GM12878 (cell line): ENCODE measurements around the gene PCSK6. TPM values are rescaled to one million over a fixed set of nuclear protein-coding genes. Genes with fewer than 3 reads are reported as not detected.

ENCODE experiments used
- ATAC-seq: fragments of 200-7000 bp; cut with Tn5 transposase; 3 replicates; pipeline ENCODE4 v1.9.1; 2020; ENCODE audit warnings: mild to moderate bottlenecking, moderate library complexity
- BruUV-seq: library from RNA; stranded (reverse); fragments of 400-500 nt; replicated peaks from 2 replicates; lab custom pipeline; 2021; lab: Mats Ljungman, UMichigan
- CTCF ChIA-PET: fragments of 300-600 bp; sonication (Branson Sonifier 250); formaldehyde crosslinking; extraction: SDS; loops from one replicate; lab custom pipeline; 2021; ENCODE audit warnings: inconsistent platforms; lab: Yijun Ruan, JAX
- POLR2A ChIA-PET: fragments of 350-600 bp; formaldehyde crosslinking; extraction: SDS; loops from one replicate; lab custom pipeline; 2021; ENCODE audit warnings: inconsistent platforms; lab: Charles Lee
- RAD21 ChIA-PET: fragments of 300-600 bp; sonication (Branson Sonifier 250); formaldehyde crosslinking; loops from one replicate; lab custom pipeline; 2023; ENCODE audit warnings: antibody characterized with exemption; ENCODE audit not compliant: unreplicated experiment; lab: Charles Lee
- SMC1A ChIA-PET: fragments of 300-600 bp; sonication (Branson Sonifier 250); formaldehyde crosslinking; loops from one replicate; lab custom pipeline; 2023; ENCODE audit not compliant: unreplicated experiment, uncharacterized antibody; lab: Charles Lee
- DNase-seq: peaks from one replicate; pipeline ENCODE4 v3.0.0-alpha.2; 2011; ENCODE audit warnings: low read depth, low spot score
- FAIRE-seq: peaks from 3 replicates; lab custom pipeline; 2011; peaks lifted over from hg19 to GRCh38; lab: Jason Lieb, UNC
- H2AFZ ChIP-seq: 2 replicates; pipeline ENCODE4 v1.6.0; 2011; ENCODE audit warnings: low read depth, low read length, control low read depth; ENCODE audit not compliant: control insufficient read depth
- H3K27ac ChIP-seq: 2 replicates; pipeline ENCODE4 v1.5.1; 2011; ENCODE audit warnings: control low read depth; ENCODE audit not compliant: control insufficient read depth, insufficient read depth
- H3K27me3 ChIP-seq, 2 experiments: replicated peaks in 1 of 2; 2 replicates each; pipeline versions ENCODE4 v1.6.0 to v1.6.1; 2011; ENCODE audit warnings: low read length in 1 of 2; ENCODE audit not compliant: control insufficient read depth in 2 of 2, insufficient read depth in 2 of 2
- H3K36me3 ChIP-seq, 2 experiments: 2 replicates each; pipeline ENCODE4 v1.5.1; 2011; ENCODE audit warnings: low read length in 1 of 2; ENCODE audit not compliant: control insufficient read depth in 2 of 2, insufficient read depth in 2 of 2
- H3K4me1 ChIP-seq: 2 replicates; pipeline ENCODE4 v1.6.1; 2011; ENCODE audit warnings: mild to moderate bottlenecking, low read length, moderate library complexity, mixed read lengths; ENCODE audit not compliant: control insufficient read depth, insufficient read depth
- H3K4me2 ChIP-seq: 2 replicates; pipeline ENCODE4 v1.6.0; 2011; ENCODE audit warnings: control low read depth; ENCODE audit not compliant: control insufficient read depth, insufficient read depth
- H3K4me3 ChIP-seq: fragments of 200-600 bp; sonication (generic); 2 replicates; pipeline ENCODE4 v1.5.1; 2016
- H3K79me2 ChIP-seq: 2 replicates; pipeline ENCODE4 v1.6.0; 2011; ENCODE audit warnings: low read length; ENCODE audit not compliant: control insufficient read depth, insufficient read depth
- H3K9ac ChIP-seq: 2 replicates; pipeline ENCODE4 v1.8.0; 2011; ENCODE audit warnings: low read length, control low read depth, mixed read lengths; ENCODE audit not compliant: control insufficient read depth, insufficient read depth
- H3K9me3 ChIP-seq: replicated peaks from 3 replicates; pipeline ENCODE4 v1.5.1; 2011; ENCODE audit warnings: mild to moderate bottlenecking, low read length; ENCODE audit not compliant: control insufficient read depth, insufficient read depth
- H4K20me1 ChIP-seq: 2 replicates; pipeline ENCODE4 v1.6.0; 2011; ENCODE audit not compliant: control insufficient read depth, insufficient read depth
- IKZF2 ChIP-seq, 2 experiments: fragments of 450-650 bp; IDR thresholded peaks; 2 replicates each; pipeline ENCODE4 v1.6.1; 2017; ENCODE audit warnings: mild to moderate bottlenecking in 2 of 2, moderate library complexity in 2 of 2
- RB1 ChIP-seq: fragments of 450-650 bp; formaldehyde crosslinking; IDR thresholded peaks from 2 replicates; pipeline ENCODE4 v1.6.1; 2017; ENCODE audit warnings: mild to moderate bottlenecking, borderline replicate concordance
- SPI1 ChIP-seq: IDR thresholded peaks from 2 replicates; pipeline ENCODE4 v1.6.1; 2011; ENCODE audit warnings: low read depth, mild to moderate bottlenecking, low read length, moderate library complexity, borderline replicate concordance; ENCODE audit not compliant: insufficient read depth
- STAT1 ChIP-seq: fragments of 450-650 bp; conservative IDR thresholded peaks from 2 replicates; pipeline ENCODE4 v1.6.1; 2014; ENCODE audit warnings: antibody characterized with exemption, mild to moderate bottlenecking
- SUPT20H ChIP-seq: IDR thresholded peaks from 2 replicates; pipeline ENCODE4 v1.6.1; 2011; ENCODE audit warnings: low read depth, mild to moderate bottlenecking, low read length, moderate library complexity, borderline replicate concordance; ENCODE audit not compliant: control insufficient read depth
- WGBS: methylation state at CpG from one replicate; pipeline ENCODE4 v1.1.6; 2016; ENCODE audit warnings: low lambda C conversion rate; ENCODE audit not compliant: insufficient replicate concordance, insufficient coverage; ENCODE audit errors: missing lambda C conversion rate; 5-methylcytosine and 5-hydroxymethylcytosine counted together
- in situ Hi-C: fragments of 300-500 bp; cut with MboI; formaldehyde crosslinking; loops from 9 replicates; pipeline ENCODE4 v1.14.3; 2018; ENCODE audit warnings: mixed read lengths
- intact Hi-C: fragments of 100-400 bp; cut with micrococcal nuclease; formaldehyde crosslinking; loops from one replicate; pipeline ENCODE4 v1.14.2; 2022; ENCODE audit not compliant: unreplicated experiment
- polyA plus RNA-seq, 11 experiments: library from polyadenylated mRNA; depleted of rRNA in 4 of 11; unstranded in 6 of 11; stranded (reverse) in 5 of 11; fragments of >200 nt; fragmentation: Nextera tagmentation in 4 of 11; fragmentation: Illumina TruSeq in 1 of 11; extraction: Ambion mirVana in 4 of 11; extraction: Trizol in 1 of 11; gene quantifications; 1 replicate in 1 of 11; 2 replicates in 10 of 11; pipeline versions ENCODE4 v1.2.1 to v1.2.3, GENCODE V29; 2011 to 2016; ENCODE audit warnings: inconsistent platforms in 2 of 11, missing spikeins in 2 of 11, low read depth in 1 of 11
- total RNA-seq, 4 experiments: library from RNA; depleted of rRNA in 3 of 4; stranded (reverse); fragments of >200 nt in 3 of 4; fragmentation: Illumina TruSeq in 1 of 4; extraction: Trizol in 1 of 4; gene quantifications; 2 replicates each; pipeline versions ENCODE4 v1.2.1 to v1.2.3, GENCODE V29; 2013 to 2021
- TF ChIP-seq, protein P1 (sequence below): fragments of 450-650 bp; IDR thresholded peaks from 2 replicates; pipeline ENCODE4 v1.6.1; 2017; ENCODE audit warnings: mild to moderate bottlenecking, moderate library complexity
- TF ChIP-seq, protein P2 (sequence below): IDR thresholded peaks from 2 replicates; pipeline ENCODE4 v1.6.1; 2012; ENCODE audit warnings: low read depth, low read length, improper control_type of control experiment

The PCSK6 gene
- total and polyA plus RNA-seq, 10 of the 15 experiments (the other 5 are each of a cell fraction or from before 2014, with no cell fraction given): 0.19 to 0.67 (median 0.25) TPM; not detected in 4

DNA sequence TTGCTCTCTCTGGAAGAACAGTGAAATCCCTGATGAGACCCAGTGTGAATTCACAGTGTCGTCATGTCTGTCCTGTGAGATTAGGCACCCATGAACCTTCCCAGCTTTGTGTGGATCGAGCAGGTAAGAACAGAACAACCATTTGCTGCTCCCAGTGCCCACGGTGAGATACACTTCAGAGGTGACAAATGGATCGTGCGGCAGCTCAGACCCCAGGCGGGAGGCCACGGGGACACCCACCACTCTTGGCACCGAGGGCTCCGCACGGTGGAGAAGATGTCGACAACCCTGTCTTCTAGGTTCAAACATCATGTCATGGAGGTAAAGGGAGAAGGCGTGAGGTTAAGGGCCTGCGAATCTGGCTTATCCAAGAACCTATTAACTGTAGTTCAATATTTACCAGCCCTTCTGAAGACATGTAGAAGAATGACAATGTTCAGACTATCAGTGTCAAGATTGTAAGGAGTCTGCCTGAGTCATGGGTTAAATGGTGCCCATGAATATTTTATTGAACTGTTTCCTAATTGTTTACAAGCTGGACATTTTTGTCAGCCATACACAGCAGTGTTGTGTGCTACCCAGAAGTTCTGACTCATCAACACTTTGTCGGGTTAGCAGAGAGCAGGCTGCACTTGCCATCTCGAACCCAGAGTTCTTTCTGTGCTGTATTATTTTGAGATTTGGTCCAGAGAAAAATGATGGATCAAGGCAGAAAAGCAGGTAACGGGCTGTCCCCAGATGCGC is 15.5 kb upstream of the PCSK6 start:
- RAD21 ChIA-PET: no interaction called here
- H3K36me3 ChIP-seq: no peaks in the 10 kb centered on the region
- H3K27ac ChIP-seq: no peak overlapping the region
- H2AFZ ChIP-seq: no peak overlapping the region
- BruUV-seq: no TSS peak
- intact Hi-C loops (loop anchor here (5.0 kb wide), 1 partner anchor 203 kb away; no protein-coding TSS in a partner anchor), in situ Hi-C loops (loop anchor here (5.0 kb wide), 1 partner anchor 203 kb away; no protein-coding TSS in a partner anchor)
- FAIRE-seq: no peak
- H3K9me3 ChIP-seq: no peaks in the 10 kb centered on the region
- H3K79me2 ChIP-seq: no peaks in the 10 kb centered on the region
- ATAC-seq: no peak
- no peak overlapping the region for H3K9ac ChIP-seq
- no peak for DNase-seq
- peaks cover 6% of the 10 kb centered on the region; the same call in 1 of the 2 replicates for H3K4me1 ChIP-seq
- CTCF ChIA-PET: no interaction called here
- 51% methylated on average over 17 of the region's 17 CpGs for WGBS
- TF ChIP-seq SPI1 (no peak), RB1 (no peak), SUPT20H (no peak), IKZF2 (IDR thresholded peaks at IDR 0.05) (no peak), STAT1 (no peak)
- TF ChIP-seq, protein P1, sequence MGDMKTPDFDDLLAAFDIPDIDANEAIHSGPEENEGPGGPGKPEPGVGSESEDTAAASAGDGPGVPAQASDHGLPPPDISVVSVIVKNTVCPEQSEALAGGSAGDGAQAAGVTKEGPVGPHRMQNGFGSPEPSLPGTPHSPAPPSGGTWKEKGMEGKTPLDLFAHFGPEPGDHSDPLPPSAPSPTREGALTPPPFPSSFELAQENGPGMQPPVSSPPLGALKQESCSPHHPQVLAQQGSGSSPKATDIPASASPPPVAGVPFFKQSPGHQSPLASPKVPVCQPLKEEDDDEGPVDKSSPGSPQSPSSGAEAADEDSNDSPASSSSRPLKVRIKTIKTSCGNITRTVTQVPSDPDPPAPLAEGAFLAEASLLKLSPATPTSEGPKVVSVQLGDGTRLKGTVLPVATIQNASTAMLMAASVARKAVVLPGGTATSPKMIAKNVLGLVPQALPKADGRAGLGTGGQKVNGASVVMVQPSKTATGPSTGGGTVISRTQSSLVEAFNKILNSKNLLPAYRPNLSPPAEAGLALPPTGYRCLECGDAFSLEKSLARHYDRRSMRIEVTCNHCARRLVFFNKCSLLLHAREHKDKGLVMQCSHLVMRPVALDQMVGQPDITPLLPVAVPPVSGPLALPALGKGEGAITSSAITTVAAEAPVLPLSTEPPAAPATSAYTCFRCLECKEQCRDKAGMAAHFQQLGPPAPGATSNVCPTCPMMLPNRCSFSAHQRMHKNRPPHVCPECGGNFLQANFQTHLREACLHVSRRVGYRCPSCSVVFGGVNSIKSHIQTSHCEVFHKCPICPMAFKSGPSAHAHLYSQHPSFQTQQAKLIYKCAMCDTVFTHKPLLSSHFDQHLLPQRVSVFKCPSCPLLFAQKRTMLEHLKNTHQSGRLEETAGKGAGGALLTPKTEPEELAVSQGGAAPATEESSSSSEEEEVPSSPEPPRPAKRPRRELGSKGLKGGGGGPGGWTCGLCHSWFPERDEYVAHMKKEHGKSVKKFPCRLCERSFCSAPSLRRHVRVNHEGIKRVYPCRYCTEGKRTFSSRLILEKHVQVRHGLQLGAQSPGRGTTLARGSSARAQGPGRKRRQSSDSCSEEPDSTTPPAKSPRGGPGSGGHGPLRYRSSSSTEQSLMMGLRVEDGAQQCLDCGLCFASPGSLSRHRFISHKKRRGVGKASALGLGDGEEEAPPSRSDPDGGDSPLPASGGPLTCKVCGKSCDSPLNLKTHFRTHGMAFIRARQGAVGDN: no peak
- TF ChIP-seq, protein P2, sequence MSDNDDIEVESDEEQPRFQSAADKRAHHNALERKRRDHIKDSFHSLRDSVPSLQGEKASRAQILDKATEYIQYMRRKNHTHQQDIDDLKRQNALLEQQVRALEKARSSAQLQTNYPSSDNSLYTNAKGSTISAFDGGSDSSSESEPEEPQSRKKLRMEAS: no peak
- TF ChIP-seq, all 136 proteins: peak for 0
- Histone ChIP-seq H4K20me1 (no peaks in the 10 kb centered on the region), H3K27me3 (no peaks in the 10 kb centered on the region; a peak in 2 of 4 replicates), H3K4me2 (no peak overlapping the region), H3K4me3 (no peak overlapping the region)
- SMC1A ChIA-PET: no interaction called here
- POLR2A ChIA-PET: no interaction called here
